ENCODE measurements around the gene CHD9NB. TPM values are rescaled to one million over a fixed set of nuclear protein-coding genes. Genes with fewer than 3 reads are reported as not detected.

The CHD9NB gene
- total and polyA plus RNA-seq, 10 of the 15 experiments (the other 5 are each of a cell fraction or from before 2014, with no cell fraction given): 0.14 to 1.6 (median 0.73) TPM

GRCh38 chr16:53031323-53031942, 21.3 kb downstream of the CHD9NB start:
- no peak overlapping the region for H3K4me2 ChIP-seq (ENCODE audit: control insufficient read depth, insufficient read depth)
- H3K9me3 ChIP-seq (replicated peaks; ENCODE audit: control insufficient read depth, insufficient read depth, low read length): no peaks in the 10 kb centered on the region; the same call in 2 of the 3 replicates
- TF ChIP-seq, protein P1, sequence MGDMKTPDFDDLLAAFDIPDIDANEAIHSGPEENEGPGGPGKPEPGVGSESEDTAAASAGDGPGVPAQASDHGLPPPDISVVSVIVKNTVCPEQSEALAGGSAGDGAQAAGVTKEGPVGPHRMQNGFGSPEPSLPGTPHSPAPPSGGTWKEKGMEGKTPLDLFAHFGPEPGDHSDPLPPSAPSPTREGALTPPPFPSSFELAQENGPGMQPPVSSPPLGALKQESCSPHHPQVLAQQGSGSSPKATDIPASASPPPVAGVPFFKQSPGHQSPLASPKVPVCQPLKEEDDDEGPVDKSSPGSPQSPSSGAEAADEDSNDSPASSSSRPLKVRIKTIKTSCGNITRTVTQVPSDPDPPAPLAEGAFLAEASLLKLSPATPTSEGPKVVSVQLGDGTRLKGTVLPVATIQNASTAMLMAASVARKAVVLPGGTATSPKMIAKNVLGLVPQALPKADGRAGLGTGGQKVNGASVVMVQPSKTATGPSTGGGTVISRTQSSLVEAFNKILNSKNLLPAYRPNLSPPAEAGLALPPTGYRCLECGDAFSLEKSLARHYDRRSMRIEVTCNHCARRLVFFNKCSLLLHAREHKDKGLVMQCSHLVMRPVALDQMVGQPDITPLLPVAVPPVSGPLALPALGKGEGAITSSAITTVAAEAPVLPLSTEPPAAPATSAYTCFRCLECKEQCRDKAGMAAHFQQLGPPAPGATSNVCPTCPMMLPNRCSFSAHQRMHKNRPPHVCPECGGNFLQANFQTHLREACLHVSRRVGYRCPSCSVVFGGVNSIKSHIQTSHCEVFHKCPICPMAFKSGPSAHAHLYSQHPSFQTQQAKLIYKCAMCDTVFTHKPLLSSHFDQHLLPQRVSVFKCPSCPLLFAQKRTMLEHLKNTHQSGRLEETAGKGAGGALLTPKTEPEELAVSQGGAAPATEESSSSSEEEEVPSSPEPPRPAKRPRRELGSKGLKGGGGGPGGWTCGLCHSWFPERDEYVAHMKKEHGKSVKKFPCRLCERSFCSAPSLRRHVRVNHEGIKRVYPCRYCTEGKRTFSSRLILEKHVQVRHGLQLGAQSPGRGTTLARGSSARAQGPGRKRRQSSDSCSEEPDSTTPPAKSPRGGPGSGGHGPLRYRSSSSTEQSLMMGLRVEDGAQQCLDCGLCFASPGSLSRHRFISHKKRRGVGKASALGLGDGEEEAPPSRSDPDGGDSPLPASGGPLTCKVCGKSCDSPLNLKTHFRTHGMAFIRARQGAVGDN (IDR thresholded peaks at IDR 0.05): no peak
- TF ChIP-seq HDAC6 (IDR thresholded peaks at IDR 0.05; ENCODE audit: unreplicated experiment) (no peak), ETV6 (conservative IDR thresholded peaks at IDR 0.05 in 1 of 2, IDR thresholded peaks at IDR 0.05 in 1 of 2; ENCODE audit: borderline replicate concordance in 1 of 2, low read depth in 1 of 2) (no peak), NRF1 (conservative IDR thresholded peaks at IDR 0.05; ENCODE audit: low read depth, low read length) (no peak), NBN (IDR thresholded peaks at IDR 0.05) (no peak), RCOR1 (conservative IDR thresholded peaks at IDR 0.05; ENCODE audit: low read depth, low read length) (no peak), ATF7 (IDR thresholded peaks at IDR 0.05; ENCODE audit: low read depth) (no peak), KAT2A (conservative IDR thresholded peaks at IDR 0.05; ENCODE audit: control insufficient read depth, low read depth, low read length) (no peak), MXI1 (IDR thresholded peaks at IDR 0.05; ENCODE audit: low read depth, low read length) (no peak), POLR2AphosphoS2 (IDR thresholded peaks at IDR 0.05; ENCODE audit: low read depth, low read length) (no peak)
- no peaks in the 10 kb centered on the region for H4K20me1 ChIP-seq (ENCODE audit: control insufficient read depth, insufficient read depth)
- SMC1A ChIA-PET (ENCODE audit: uncharacterized antibody, unreplicated experiment): no interaction called here
- no peak overlapping the region for H3K27ac ChIP-seq (ENCODE audit: control insufficient read depth, insufficient read depth)
- RAD21 ChIA-PET (ENCODE audit: unreplicated experiment): no interaction called here
- CTCF ChIA-PET: no interaction called here
- DNase-seq (ENCODE audit: low read depth, low spot score) (no peak), FAIRE-seq (no peak), ATAC-seq (no peak)
- no peaks in the 10 kb centered on the region for H3K79me2 ChIP-seq (ENCODE audit: control insufficient read depth, insufficient read depth, low read length)
- H3K36me3 ChIP-seq (ENCODE audit: control insufficient read depth in 2 of 2, insufficient read depth in 2 of 2, low read length in 1 of 2): no peaks in the 10 kb centered on the region
- 34% methylated on average over 2 of the region's 2 CpGs for WGBS (ENCODE audit: insufficient coverage, insufficient replicate concordance, low lambda C conversion rate, missing lambda C conversion rate)
- H2AFZ ChIP-seq (ENCODE audit: control insufficient read depth, low read depth, low read length): no peak overlapping the region
- no peaks in the 10 kb centered on the region for H3K4me1 ChIP-seq (ENCODE audit: control insufficient read depth, insufficient read depth, low read length)
- no peak overlapping the region for H3K9ac ChIP-seq (ENCODE audit: control insufficient read depth, insufficient read depth, low read length)
- BruUV-seq (replicated peaks): no TSS peak
- POLR2A ChIA-PET: no interaction called here
- in situ Hi-C loops (cut with MboI): no loop called here
- no peaks in the 10 kb centered on the region for H3K27me3 ChIP-seq (replicated peaks in 1 of 2; ENCODE audit: control insufficient read depth in 2 of 2, insufficient read depth in 2 of 2, low read length in 1 of 2)
- H3K4me3 ChIP-seq: no peak overlapping the region
- intact Hi-C loops (cut with micrococcal nuclease; ENCODE audit: unreplicated experiment): no loop called here

Data from GM12878 (cell line).